K562 (cell line): Measurements from ENCODE around the gene NLGN2. TPM values are rescaled to one million over a fixed set of nuclear protein-coding genes. Genes with fewer than 3 reads are reported as not detected.

Experiments used
- ATAC-seq: fragments of 200-7000 bp; cut with Tn5 transposase; 3 replicates; pipeline ENCODE4 v1.9.1; 2020; ENCODE audit warnings: moderate library complexity
- BruUV-seq: library from RNA; stranded (reverse); fragments of 400-500 nt; replicated peaks from 2 replicates; lab custom pipeline; 2021; lab: Mats Ljungman, UMichigan
- CTCF ChIA-PET: fragments of 300-600 bp; formaldehyde crosslinking; extraction: SDS; loops from one replicate; lab custom pipeline; 2021; ENCODE audit warnings: low intra/inter-chr PET ratio; lab: Yijun Ruan, JAX
- POLR2A ChIA-PET: fragments of 300-600, 350-650 bp; sonication (Branson Sonifier 250); formaldehyde crosslinking; extraction: SDS; loops from one replicate; lab custom pipeline; 2021; ENCODE audit warnings: antibody characterized with exemption, inconsistent platforms; lab: Yijun Ruan, JAX
- DNase-seq, 4 experiments: peaks; one replicate each; pipeline versions ENCODE4 v3.0.0 to v3.0.0-alpha.2; 2011 to 2018; ENCODE audit warnings: low spot score in 3 of 4, mixed read lengths in 3 of 4; ENCODE audit errors: extremely low read depth in 1 of 4
- FAIRE-seq: peaks from 2 replicates; lab custom pipeline; 2011; peaks lifted over from hg19 to GRCh38; lab: Jason Lieb, UNC
- H2AFZ ChIP-seq: 2 replicates; pipeline ENCODE4 v1.6.0; 2011; ENCODE audit warnings: low read depth, low read length, control low read depth, inconsistent platforms
- H3K27ac ChIP-seq: fragments of 200-600 bp; 3 replicates; pipeline ENCODE4 v1.8.0; 2011; ENCODE audit warnings: low read depth, mild to moderate bottlenecking, control low read depth, inconsistent platforms, low read length, moderate library complexity, mixed read lengths; ENCODE audit errors: extremely low read depth
- H3K27me3 ChIP-seq, 2 experiments: fragments of 300-600 bp in 1 of 2; 2 replicates in 1 of 2; 3 replicates in 1 of 2; pipeline versions ENCODE4 v1.6.0 to v1.8.0; 2011; ENCODE audit warnings: inconsistent platforms in 2 of 2, low read length in 2 of 2, mild to moderate bottlenecking in 1 of 2, mixed read lengths in 1 of 2, moderate library complexity in 1 of 2; ENCODE audit not compliant: control insufficient read depth in 2 of 2, insufficient read depth in 2 of 2
- H3K36me3 ChIP-seq: fragments of 300-600 bp; 3 replicates; pipeline ENCODE4 v1.8.0; 2011; ENCODE audit warnings: mild to moderate bottlenecking, low read length, inconsistent platforms; ENCODE audit not compliant: control insufficient read depth, insufficient read depth
- H3K4me1 ChIP-seq, 2 experiments: fragments of 200-600 bp in 1 of 2; replicated peaks in 1 of 2; 2 replicates in 1 of 2; 3 replicates in 1 of 2; pipeline versions ENCODE4 v1.5.1 to v1.8.0; 2011; ENCODE audit warnings: inconsistent platforms in 2 of 2, low read length in 2 of 2, mild to moderate bottlenecking in 1 of 2, mixed read lengths in 1 of 2, moderate library complexity in 1 of 2; ENCODE audit not compliant: control insufficient read depth in 2 of 2, insufficient read depth in 2 of 2
- H3K4me2 ChIP-seq: 2 replicates; pipeline ENCODE4 v1.6.1; 2011; ENCODE audit warnings: low read length, control low read depth, inconsistent platforms, mixed read lengths; ENCODE audit not compliant: insufficient read depth
- H3K4me3 ChIP-seq: fragments of 200-600 bp; sonication (generic), shearing (Covaris generic); 2 replicates; pipeline ENCODE4 v1.5.1; 2016; ENCODE audit warnings: control low read depth, inconsistent platforms
- H3K79me2 ChIP-seq: fragments of 200-600 bp; 3 replicates; pipeline ENCODE4 v1.8.0; 2011; ENCODE audit warnings: low read length, inconsistent platforms; ENCODE audit not compliant: control insufficient read depth, insufficient read depth
- H3K9ac ChIP-seq, 2 experiments: 2 replicates each; pipeline versions ENCODE4 v1.6.0 to v1.6.1; 2011; ENCODE audit warnings: low read depth in 2 of 2, low read length in 2 of 2, control low read depth in 1 of 2, inconsistent platforms in 1 of 2, mild to moderate bottlenecking in 1 of 2, mixed read lengths in 1 of 2; ENCODE audit not compliant: insufficient read depth in 1 of 2
- H3K9me1 ChIP-seq: one replicate; pipeline ENCODE4 v1.6.0; 2011; ENCODE audit warnings: inconsistent platforms, mild to moderate bottlenecking, low read length, moderate library complexity; ENCODE audit not compliant: control insufficient read depth, insufficient read depth
- H3K9me3 ChIP-seq: replicated peaks from 2 replicates; pipeline ENCODE4 v1.5.1; 2011; ENCODE audit warnings: low read depth, low read length, inconsistent platforms; ENCODE audit not compliant: control insufficient read depth, insufficient read depth
- H4K20me1 ChIP-seq: replicated peaks from 2 replicates; pipeline ENCODE4 v1.6.1; 2011; ENCODE audit warnings: low read length, inconsistent platforms, mixed read lengths; ENCODE audit not compliant: control insufficient read depth, insufficient read depth
- C11orf30 ChIP-seq: fragments of 450-650 bp; IDR thresholded peaks from 2 replicates; pipeline ENCODE4 v1.6.1; 2016; ENCODE audit warnings: low read depth, mild to moderate bottlenecking
- FOXJ2 ChIP-seq: fragments of 200-800 bp; sonication (Bioruptor generic); IDR thresholded peaks from 2 replicates; pipeline ENCODE4 v1.6.1; 2016; ENCODE audit warnings: missing genetic modification characterization, missing compliant biosample characterization
- LEF1 ChIP-seq: fragments of 450-650 bp; IDR thresholded peaks from 2 replicates; pipeline ENCODE4 v1.6.1; 2016; ENCODE audit warnings: mild to moderate bottlenecking
- PRMT5 ChIP-seq: sonication (generic); formaldehyde crosslinking; IDR thresholded peaks from 2 replicates; pipeline ENCODE4 v1.5.0; 2020; ENCODE audit warnings: missing genetic modification reagents
- PTTG1 ChIP-seq: fragments of 450-650 bp; IDR thresholded peaks from 2 replicates; pipeline ENCODE4 v1.6.1; 2016; ENCODE audit warnings: low read depth, mild to moderate bottlenecking, missing genetic modification characterization, missing compliant biosample characterization
- STAG1 ChIP-seq: sonication (generic); formaldehyde crosslinking; IDR thresholded peaks from 2 replicates; pipeline ENCODE4 v1.5.0; 2020; ENCODE audit warnings: missing genetic modification reagents, borderline replicate concordance
- YBX1 ChIP-seq: fragments of 450-650 bp; IDR thresholded peaks from 2 replicates; pipeline ENCODE4 v1.7.1; 2016; ENCODE audit warnings: mild to moderate bottlenecking
- WGBS: fragments of 100-300 bp; shearing (Covaris generic); methylation state at CpG from one replicate; pipeline ENCODE4 v1.1.6; 2016; ENCODE audit warnings: low coverage, mixed read lengths; ENCODE audit not compliant: insufficient coverage; ENCODE audit errors: missing lambda C conversion rate; 5-methylcytosine and 5-hydroxymethylcytosine counted together
- in situ Hi-C: fragments of 300-500 bp; cut with MboI; formaldehyde crosslinking; loops from 4 replicates; pipeline ENCODE4 v1.15.0; 2018; ENCODE audit warnings: inconsistent platforms, mixed read lengths
- intact Hi-C: fragments of 100-400 bp; cut with micrococcal nuclease; formaldehyde crosslinking; loops from 2 replicates; pipeline ENCODE4 v1.14.2; 2022
- polyA plus RNA-seq, 8 experiments: library from polyadenylated mRNA; depleted of rRNA in 4 of 8; stranded (reverse) in 5 of 8; unstranded in 3 of 8; fragments of >200 nt; fragmentation: Nextera tagmentation in 2 of 8; fragmentation: Illumina TruSeq in 1 of 8; extraction: Ambion mirVana in 2 of 8; extraction: Trizol in 1 of 8; gene quantifications; 2 replicates each; pipeline versions ENCODE4 v1.2.1 to v1.2.3, GENCODE V29; 2011 to 2014; ENCODE audit warnings: inconsistent platforms in 1 of 8, missing spikeins in 1 of 8
- total RNA-seq, 7 experiments: library from RNA; depleted of rRNA in 6 of 7; stranded (reverse); fragments of >200 nt in 6 of 7; fragmentation: Illumina TruSeq in 2 of 7; extraction: Trizol in 2 of 7; gene quantifications; 2 replicates each; pipeline versions ENCODE4 v1.2.1 to v1.2.3, GENCODE V29; 2011 to 2021; ENCODE audit warnings: low replicate concordance in 1 of 7

The NLGN2 gene
- total and polyA plus RNA-seq, 9 of the 15 experiments (the other 6 are each of a cell fraction or from before 2014, with no cell fraction given), result 0.11 to 7.8 (median 0.77) TPM

GRCh38 chr17:7383371-7383741 is 24.3 kb upstream of the NLGN2 start:
- Histone ChIP-seq H3K4me1 (peaks cover 8 to 18% of the 10 kb centered on the region in 2 experiments; a peak in 4 of 5 replicates), H3K79me2 (no peaks in the 10 kb centered on the region; the same call in 2 of the 3 replicates)
- TF ChIP-seq YBX1 (no peak), C11orf30 (no peak), PRMT5 (no peak), LEF1 (no peak), PTTG1 (tag) (no peak), FOXJ2 (no peak), STAG1 (CRISPR knock-in tag) (no peak)
- TF ChIP-seq, all 486 proteins: peak for 0
- in situ Hi-C loops (no loop called here), intact Hi-C loops (no loop called here)
- H3K4me2 ChIP-seq, result no peak overlapping the region
- no peaks in the 10 kb centered on the region for H4K20me1 ChIP-seq
- 94% methylated on average over 5 of the region's 11 CpGs for WGBS
- FAIRE-seq (no peak), DNase-seq (no peak), ATAC-seq (no peak)
- H2AFZ ChIP-seq, result no peak overlapping the region
- ChIA-PET POLR2A (no interaction called here), CTCF (no interaction called here)
- H3K4me3 ChIP-seq, result no peak overlapping the region
- no peaks in the 10 kb centered on the region for H3K36me3 ChIP-seq
- no TSS peak for BruUV-seq
- no peaks in the 10 kb centered on the region for H3K9me1 ChIP-seq
- H3K9ac ChIP-seq, result no peak overlapping the region
- no peak overlapping the region for H3K27ac ChIP-seq
- no peaks in the 10 kb centered on the region for H3K27me3 ChIP-seq
- peaks cover 2% of the 10 kb centered on the region; the same call in 1 of the 2 replicates for H3K9me3 ChIP-seq
